ENCODE results near the gene FLNC. TPM values are rescaled to one million over a fixed set of nuclear protein-coding genes. Genes with fewer than 3 reads are reported as not detected.

FLNC gene
- total and polyA plus RNA-seq, 9 of the 15 experiments (the other 6 are each of a cell fraction or from before 2014, with no cell fraction given), result 0.90 to 155 (median 28.8) TPM

DNA sequence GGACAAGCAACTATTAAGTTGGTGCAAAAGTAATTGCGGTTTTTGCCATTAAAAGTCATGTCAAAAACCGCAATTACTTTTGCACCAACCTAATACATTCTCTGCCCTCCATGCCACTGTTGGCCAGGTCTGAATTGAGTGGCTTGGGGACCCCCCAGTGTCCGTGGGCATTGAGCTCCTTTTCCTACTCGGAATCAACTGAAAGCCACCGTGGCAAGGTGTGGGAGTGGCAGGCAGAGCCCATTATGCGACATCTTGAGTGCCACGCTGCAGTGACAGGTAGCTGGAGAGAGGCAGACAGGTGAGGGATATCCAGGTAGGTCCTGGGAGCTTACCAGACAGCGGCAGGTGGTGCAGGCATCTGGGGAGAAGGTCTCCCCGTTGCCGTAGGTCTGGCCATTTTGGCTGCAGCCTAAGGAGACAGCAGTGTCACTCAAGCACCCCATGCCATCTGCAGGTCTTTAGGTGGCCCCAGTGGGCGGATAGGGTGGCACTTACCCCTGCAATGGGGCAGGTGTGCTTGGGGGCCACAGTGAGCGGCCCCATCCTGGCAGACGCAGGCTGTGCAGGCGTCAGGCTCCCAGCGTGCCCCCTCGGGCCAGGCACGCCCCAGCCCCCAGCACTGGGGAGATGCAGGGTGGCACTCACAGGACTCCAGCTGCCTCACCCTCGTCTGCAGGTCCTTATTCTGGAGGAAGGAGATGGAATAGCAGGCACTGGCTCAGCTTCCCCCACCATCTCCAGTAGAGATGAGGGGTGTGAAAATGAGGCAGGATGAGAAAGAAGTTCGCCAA is 76.8 kb downstream of the FLNC start (continued):
- TF ChIP-seq, protein P1, sequence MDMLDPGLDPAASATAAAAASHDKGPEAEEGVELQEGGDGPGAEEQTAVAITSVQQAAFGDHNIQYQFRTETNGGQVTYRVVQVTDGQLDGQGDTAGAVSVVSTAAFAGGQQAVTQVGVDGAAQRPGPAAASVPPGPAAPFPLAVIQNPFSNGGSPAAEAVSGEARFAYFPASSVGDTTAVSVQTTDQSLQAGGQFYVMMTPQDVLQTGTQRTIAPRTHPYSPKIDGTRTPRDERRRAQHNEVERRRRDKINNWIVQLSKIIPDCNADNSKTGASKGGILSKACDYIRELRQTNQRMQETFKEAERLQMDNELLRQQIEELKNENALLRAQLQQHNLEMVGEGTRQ (CRISPR knock-in tag; IDR thresholded peaks at IDR 0.05), result 0 out of 2 replicates have a peak, but pooled peaks have one; percentile 11
- TF ChIP-seq, protein P2, sequence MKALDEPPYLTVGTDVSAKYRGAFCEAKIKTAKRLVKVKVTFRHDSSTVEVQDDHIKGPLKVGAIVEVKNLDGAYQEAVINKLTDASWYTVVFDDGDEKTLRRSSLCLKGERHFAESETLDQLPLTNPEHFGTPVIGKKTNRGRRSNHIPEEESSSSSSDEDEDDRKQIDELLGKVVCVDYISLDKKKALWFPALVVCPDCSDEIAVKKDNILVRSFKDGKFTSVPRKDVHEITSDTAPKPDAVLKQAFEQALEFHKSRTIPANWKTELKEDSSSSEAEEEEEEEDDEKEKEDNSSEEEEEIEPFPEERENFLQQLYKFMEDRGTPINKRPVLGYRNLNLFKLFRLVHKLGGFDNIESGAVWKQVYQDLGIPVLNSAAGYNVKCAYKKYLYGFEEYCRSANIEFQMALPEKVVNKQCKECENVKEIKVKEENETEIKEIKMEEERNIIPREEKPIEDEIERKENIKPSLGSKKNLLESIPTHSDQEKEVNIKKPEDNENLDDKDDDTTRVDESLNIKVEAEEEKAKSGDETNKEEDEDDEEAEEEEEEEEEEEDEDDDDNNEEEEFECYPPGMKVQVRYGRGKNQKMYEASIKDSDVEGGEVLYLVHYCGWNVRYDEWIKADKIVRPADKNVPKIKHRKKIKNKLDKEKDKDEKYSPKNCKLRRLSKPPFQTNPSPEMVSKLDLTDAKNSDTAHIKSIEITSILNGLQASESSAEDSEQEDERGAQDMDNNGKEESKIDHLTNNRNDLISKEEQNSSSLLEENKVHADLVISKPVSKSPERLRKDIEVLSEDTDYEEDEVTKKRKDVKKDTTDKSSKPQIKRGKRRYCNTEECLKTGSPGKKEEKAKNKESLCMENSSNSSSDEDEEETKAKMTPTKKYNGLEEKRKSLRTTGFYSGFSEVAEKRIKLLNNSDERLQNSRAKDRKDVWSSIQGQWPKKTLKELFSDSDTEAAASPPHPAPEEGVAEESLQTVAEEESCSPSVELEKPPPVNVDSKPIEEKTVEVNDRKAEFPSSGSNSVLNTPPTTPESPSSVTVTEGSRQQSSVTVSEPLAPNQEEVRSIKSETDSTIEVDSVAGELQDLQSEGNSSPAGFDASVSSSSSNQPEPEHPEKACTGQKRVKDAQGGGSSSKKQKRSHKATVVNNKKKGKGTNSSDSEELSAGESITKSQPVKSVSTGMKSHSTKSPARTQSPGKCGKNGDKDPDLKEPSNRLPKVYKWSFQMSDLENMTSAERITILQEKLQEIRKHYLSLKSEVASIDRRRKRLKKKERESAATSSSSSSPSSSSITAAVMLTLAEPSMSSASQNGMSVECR (CRISPR knock-in tag; IDR thresholded peaks at IDR 0.05), result no peak
- TF ChIP-seq, protein P3, sequence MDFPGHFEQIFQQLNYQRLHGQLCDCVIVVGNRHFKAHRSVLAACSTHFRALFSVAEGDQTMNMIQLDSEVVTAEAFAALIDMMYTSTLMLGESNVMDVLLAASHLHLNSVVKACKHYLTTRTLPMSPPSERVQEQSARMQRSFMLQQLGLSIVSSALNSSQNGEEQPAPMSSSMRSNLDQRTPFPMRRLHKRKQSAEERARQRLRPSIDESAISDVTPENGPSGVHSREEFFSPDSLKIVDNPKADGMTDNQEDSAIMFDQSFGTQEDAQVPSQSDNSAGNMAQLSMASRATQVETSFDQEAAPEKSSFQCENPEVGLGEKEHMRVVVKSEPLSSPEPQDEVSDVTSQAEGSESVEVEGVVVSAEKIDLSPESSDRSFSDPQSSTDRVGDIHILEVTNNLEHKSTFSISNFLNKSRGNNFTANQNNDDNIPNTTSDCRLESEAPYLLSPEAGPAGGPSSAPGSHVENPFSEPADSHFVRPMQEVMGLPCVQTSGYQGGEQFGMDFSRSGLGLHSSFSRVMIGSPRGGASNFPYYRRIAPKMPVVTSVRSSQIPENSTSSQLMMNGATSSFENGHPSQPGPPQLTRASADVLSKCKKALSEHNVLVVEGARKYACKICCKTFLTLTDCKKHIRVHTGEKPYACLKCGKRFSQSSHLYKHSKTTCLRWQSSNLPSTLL (IDR thresholded peaks at IDR 0.05), result peak; percentile 81
- TF ChIP-seq ASH1L (IDR thresholded peaks at IDR 0.05; ENCODE audit: borderline replicate concordance, low read depth, partially characterized antibody), result peak; percentile 51

Other genes starting within 250 kb of the FLNC start
Only the 7 nearest of the 8 such genes appear.
- not detected in 2 replicates for gene GARIN1A, start 158.1 kb upstream of the FLNC start, total RNA-seq (2014; rRNA removed)
- gene GARIN1A, start 158.1 kb upstream of the FLNC start, total RNA-seq (2014; rRNA removed; fragmentation: Illumina TruSeq; extraction: Trizol), result 0.04 and 0.16 TPM in 2 replicates
- gene GARIN1A, start 158.1 kb upstream of the FLNC start, total RNA-seq (2015; rRNA removed; fragmentation: Illumina TruSeq; extraction: Trizol), result 0.04 and 0.07 TPM in 2 replicates
- 0.25 TPM in 1 of 2 replicates, not detected in the other for gene GARIN1A, start 158.1 kb upstream of the FLNC start, total RNA-seq (2021)
- gene GARIN1A, start 158.1 kb upstream of the FLNC start, polyA plus RNA-seq (2011; rRNA removed), result 0.04 TPM in 1 of 2 replicates, not detected in the other
- not detected in 2 replicates for gene GARIN1A, start 158.1 kb upstream of the FLNC start, polyA plus RNA-seq (2014; fragmentation: Illumina TruSeq; extraction: Trizol)
- gene GARIN1A, start 158.1 kb upstream of the FLNC start, polyA plus RNA-seq (2014; fragmentation: Nextera tagmentation; extraction: Ambion mirVana), result under 1 TPM; 0.01 TPM
- 0.41 TPM in 1 of 2 replicates, not detected in the other for gene GARIN1A, start 158.1 kb upstream of the FLNC start, polyA plus RNA-seq (2014; rRNA removed)
- 171 and 210 TPM in 2 replicates for gene CALU, start 91.0 kb upstream of the FLNC start, total RNA-seq (2014; rRNA removed)
- 261 and 289 TPM in 2 replicates for gene CALU, start 91.0 kb upstream of the FLNC start, total RNA-seq (2014; rRNA removed; fragmentation: Illumina TruSeq; extraction: Trizol)
- gene CALU, start 91.0 kb upstream of the FLNC start, total RNA-seq (2015; rRNA removed; fragmentation: Illumina TruSeq; extraction: Trizol), result 252 and 263 TPM in 2 replicates
- gene CALU, start 91.0 kb upstream of the FLNC start, total RNA-seq (2021), result 166 and 170 TPM in 2 replicates
- gene CALU, start 91.0 kb upstream of the FLNC start, polyA plus RNA-seq (2011; rRNA removed), result 167 and 193 TPM in 2 replicates
- gene CALU, start 91.0 kb upstream of the FLNC start, polyA plus RNA-seq (2014; fragmentation: Illumina TruSeq; extraction: Trizol), result 211 and 265 TPM in 2 replicates
- gene CALU, start 91.0 kb upstream of the FLNC start, polyA plus RNA-seq (2014; fragmentation: Nextera tagmentation; extraction: Ambion mirVana), result 100 to 1,000 TPM; 215 to 286 TPM
- gene CALU, start 91.0 kb upstream of the FLNC start, polyA plus RNA-seq (2014; rRNA removed), result 173 and 177 TPM in 2 replicates
- gene OPN1SW, start 54.6 kb upstream of the FLNC start, total RNA-seq (2014; rRNA removed), result not detected in 2 replicates
- gene OPN1SW, start 54.6 kb upstream of the FLNC start, total RNA-seq (2014; rRNA removed; fragmentation: Illumina TruSeq; extraction: Trizol), result not detected in 2 replicates
- not detected in 2 replicates for gene OPN1SW, start 54.6 kb upstream of the FLNC start, total RNA-seq (2015; rRNA removed; fragmentation: Illumina TruSeq; extraction: Trizol)
- not detected in 2 replicates for gene OPN1SW, start 54.6 kb upstream of the FLNC start, total RNA-seq (2021)
- gene OPN1SW, start 54.6 kb upstream of the FLNC start, polyA plus RNA-seq (2011; rRNA removed), result not detected in 2 replicates
- gene OPN1SW, start 54.6 kb upstream of the FLNC start, polyA plus RNA-seq (2014; fragmentation: Illumina TruSeq; extraction: Trizol), result not detected in 2 replicates
- 1 to 10 TPM in 1 of 2 experiments, under 1 TPM in 1; 0.84 to 1.0 TPM for gene OPN1SW, start 54.6 kb upstream of the FLNC start, polyA plus RNA-seq (2014; fragmentation: Nextera tagmentation; extraction: Ambion mirVana)
- not detected in 2 replicates for gene OPN1SW, start 54.6 kb upstream of the FLNC start, polyA plus RNA-seq (2014; rRNA removed)
- gene CCDC136, start 38.4 kb upstream of the FLNC start, total RNA-seq (2014; rRNA removed), result 17.0 and 23.5 TPM in 2 replicates
- 15.3 and 18.8 TPM in 2 replicates for gene CCDC136, start 38.4 kb upstream of the FLNC start, total RNA-seq (2014; rRNA removed; fragmentation: Illumina TruSeq; extraction: Trizol)
- 27.6 and 28.7 TPM in 2 replicates for gene CCDC136, start 38.4 kb upstream of the FLNC start, total RNA-seq (2015; rRNA removed; fragmentation: Illumina TruSeq; extraction: Trizol)
- 23.7 and 26.5 TPM in 2 replicates for gene CCDC136, start 38.4 kb upstream of the FLNC start, total RNA-seq (2021)
- 40.2 and 45.0 TPM in 2 replicates for gene CCDC136, start 38.4 kb upstream of the FLNC start, polyA plus RNA-seq (2011; rRNA removed)
- gene CCDC136, start 38.4 kb upstream of the FLNC start, polyA plus RNA-seq (2014; fragmentation: Illumina TruSeq; extraction: Trizol), result 23.5 and 26.9 TPM in 2 replicates
- gene CCDC136, start 38.4 kb upstream of the FLNC start, polyA plus RNA-seq (2014; fragmentation: Nextera tagmentation; extraction: Ambion mirVana), result 1 to 10 TPM; 2.4 TPM
- gene CCDC136, start 38.4 kb upstream of the FLNC start, polyA plus RNA-seq (2014; rRNA removed), result 34.8 and 40.8 TPM in 2 replicates
- 265 and 341 TPM in 2 replicates for gene ATP6V1F, start 32.5 kb downstream of the FLNC start, total RNA-seq (2014; rRNA removed)
- gene ATP6V1F, start 32.5 kb downstream of the FLNC start, total RNA-seq (2014; rRNA removed; fragmentation: Illumina TruSeq; extraction: Trizol), result 174 and 206 TPM in 2 replicates
- 332 and 336 TPM in 2 replicates for gene ATP6V1F, start 32.5 kb downstream of the FLNC start, total RNA-seq (2015; rRNA removed; fragmentation: Illumina TruSeq; extraction: Trizol)
- gene ATP6V1F, start 32.5 kb downstream of the FLNC start, total RNA-seq (2021), result 378 and 393 TPM in 2 replicates
- gene ATP6V1F, start 32.5 kb downstream of the FLNC start, polyA plus RNA-seq (2011; rRNA removed), result 507 and 542 TPM in 2 replicates
- gene ATP6V1F, start 32.5 kb downstream of the FLNC start, polyA plus RNA-seq (2014; fragmentation: Illumina TruSeq; extraction: Trizol), result 604 and 714 TPM in 2 replicates
- 1,000 to 10,000 TPM in 1 of 2 experiments, 100 to 1,000 TPM in 1; 733 to 1,123 TPM for gene ATP6V1F, start 32.5 kb downstream of the FLNC start, polyA plus RNA-seq (2014; fragmentation: Nextera tagmentation; extraction: Ambion mirVana)
- gene ATP6V1F, start 32.5 kb downstream of the FLNC start, polyA plus RNA-seq (2014; rRNA removed), result 568 and 645 TPM in 2 replicates
- gene KCP, start 80.3 kb downstream of the FLNC start, total RNA-seq (2014; rRNA removed), result 0.09 TPM in 1 of 2 replicates, not detected in the other
- gene KCP, start 80.3 kb downstream of the FLNC start, total RNA-seq (2014; rRNA removed; fragmentation: Illumina TruSeq; extraction: Trizol), result not detected in 2 replicates
- 0.15 TPM in 1 of 2 replicates, not detected in the other for gene KCP, start 80.3 kb downstream of the FLNC start, total RNA-seq (2015; rRNA removed; fragmentation: Illumina TruSeq; extraction: Trizol)
- 0.16 TPM in 1 of 2 replicates, not detected in the other for gene KCP, start 80.3 kb downstream of the FLNC start, total RNA-seq (2021)
- 0.07 and 0.09 TPM in 2 replicates for gene KCP, start 80.3 kb downstream of the FLNC start, polyA plus RNA-seq (2011; rRNA removed)
- gene KCP, start 80.3 kb downstream of the FLNC start, polyA plus RNA-seq (2014; fragmentation: Illumina TruSeq; extraction: Trizol), result not detected in 2 replicates
- gene KCP, start 80.3 kb downstream of the FLNC start, polyA plus RNA-seq (2014; fragmentation: Nextera tagmentation; extraction: Ambion mirVana), result under 1 TPM; 0.06 to 0.17 TPM
- gene KCP, start 80.3 kb downstream of the FLNC start, polyA plus RNA-seq (2014; rRNA removed), result 0.09 and 0.15 TPM in 2 replicates
- not detected in 2 replicates for gene IRF5, start 107.5 kb downstream of the FLNC start, total RNA-seq (2014; rRNA removed)
- gene IRF5, start 107.5 kb downstream of the FLNC start, total RNA-seq (2014; rRNA removed; fragmentation: Illumina TruSeq; extraction: Trizol), result not detected in 2 replicates
- not detected in 2 replicates for gene IRF5, start 107.5 kb downstream of the FLNC start, total RNA-seq (2015; rRNA removed; fragmentation: Illumina TruSeq; extraction: Trizol)
- gene IRF5, start 107.5 kb downstream of the FLNC start, total RNA-seq (2021), result 0.04 and 0.20 TPM in 2 replicates
- not detected in 2 replicates for gene IRF5, start 107.5 kb downstream of the FLNC start, polyA plus RNA-seq (2011; rRNA removed)
- not detected in 2 replicates for gene IRF5, start 107.5 kb downstream of the FLNC start, polyA plus RNA-seq (2014; fragmentation: Illumina TruSeq; extraction: Trizol)
- not detected for gene IRF5, start 107.5 kb downstream of the FLNC start, polyA plus RNA-seq (2014; fragmentation: Nextera tagmentation; extraction: Ambion mirVana)
- gene IRF5, start 107.5 kb downstream of the FLNC start, polyA plus RNA-seq (2014; rRNA removed), result not detected in 2 replicates